Esophagus muscularis mucosa (tissue), 4 donors: ENCODE measurements around the gene MLC1.

Source experiments
- CTCF ChIP-seq, 3 experiments: fragments of 200-600 bp in 2 of 3; fragments of 450-650 bp in 1 of 3; sonication (generic) in 2 of 3; IDR thresholded peaks; one replicate each; pipeline ENCODE4 v1.5.1; 2017 to 2019; ENCODE audit warnings: antibody characterized with exemption in 3 of 3, mild to moderate bottlenecking in 2 of 3, moderate library complexity in 1 of 3
- EP300 ChIP-seq: sonication (generic); formaldehyde crosslinking; IDR thresholded peaks from one replicate; pipeline ENCODE4 v1.6.1; 2017; ENCODE audit warnings: antibody characterized with exemption
- POLR2A ChIP-seq: fragments of 450-650 bp; IDR thresholded peaks from one replicate; pipeline ENCODE4 v1.6.1; 2017; ENCODE audit warnings: antibody characterized with exemption, moderate library complexity, mild to moderate bottlenecking, low read depth

- TF ChIP-seq CTCF (IDR thresholded peaks at IDR 0.05) (no peak), EP300 (no peak), POLR2A (no peak)
Measured at GRCh38 chr22:50089231-50089630, 4.0 kb upstream of the MLC1 start.
